ENCODE data around the gene MISFA. TPM values are rescaled to one million over a fixed set of nuclear protein-coding genes. Genes with fewer than 3 reads are reported as not detected.
"Not testable (repeated sequence)": the region's sequence is repeated elsewhere in the genome, so short reads cannot be mapped to it uniquely, and the experiment has no call there.

MISFA gene
- total RNA-seq, 1 donor from 2014 or later, result 13.0 TPM

DNA sequence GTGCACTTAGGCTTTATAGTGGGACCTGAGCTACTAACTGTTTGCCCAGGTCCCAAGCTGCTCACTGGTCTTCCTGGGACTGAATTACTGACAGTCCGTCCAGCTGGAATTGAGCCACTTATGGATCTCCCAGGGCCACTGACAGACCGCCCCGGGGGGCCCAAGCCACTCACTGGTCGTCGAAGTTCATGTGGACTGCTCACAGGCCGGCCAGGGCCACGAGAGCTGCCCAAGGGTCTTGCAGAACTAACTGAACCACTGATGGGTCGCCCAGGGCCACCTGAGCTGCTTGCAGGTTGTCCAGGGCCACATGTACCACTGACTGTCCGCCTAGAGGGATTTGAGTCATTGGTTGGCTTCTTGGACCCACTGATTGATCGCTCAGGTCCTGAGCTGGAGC lies 15.1 kb downstream of the MISFA start:
- intact Hi-C loops (cut with DNase I), result no loop called here
- DNase-seq (ENCODE audit: missing footprints) (no peak), ATAC-seq (no peak)

DNA sequence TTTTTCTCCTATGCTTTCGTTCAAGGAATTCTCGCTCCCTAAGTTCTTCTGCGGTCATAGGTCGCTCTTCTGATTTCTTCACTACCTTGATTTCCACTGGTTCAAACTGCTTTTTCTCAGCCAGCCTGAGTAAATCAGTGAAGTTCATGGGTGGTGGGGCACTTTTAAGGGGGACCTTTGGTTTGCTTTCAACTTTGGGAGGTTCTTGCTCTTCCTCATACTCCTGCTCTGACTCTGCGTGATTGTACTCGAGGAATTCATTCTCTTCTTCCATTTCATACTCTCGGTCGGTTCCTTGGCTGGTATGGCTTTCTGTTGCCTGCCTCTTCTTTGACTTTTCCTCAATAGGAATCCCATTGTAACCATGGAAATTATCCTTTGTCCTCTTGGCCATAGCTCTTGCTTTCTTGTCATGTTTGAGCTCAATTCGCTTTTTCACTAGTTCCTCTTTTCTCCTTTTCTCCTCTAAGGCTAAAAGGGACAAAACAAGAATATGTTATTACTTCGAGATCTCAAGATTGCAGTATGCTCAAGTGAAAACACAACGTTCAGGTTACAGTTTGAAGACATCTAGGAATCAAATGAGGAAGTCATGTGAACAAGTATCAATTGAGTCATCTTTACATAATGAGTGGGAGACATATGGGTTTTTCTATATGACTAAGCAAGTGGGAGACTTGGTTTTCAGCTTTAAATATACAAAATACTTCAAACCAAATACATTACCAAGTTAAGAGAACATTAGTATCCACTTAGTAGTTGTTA lies 16.2 kb downstream of the MISFA start:
- ATAC-seq (no peak), DNase-seq (ENCODE audit: missing footprints) (no peak)
- intact Hi-C loops (cut with DNase I), result no loop called here

DNA sequence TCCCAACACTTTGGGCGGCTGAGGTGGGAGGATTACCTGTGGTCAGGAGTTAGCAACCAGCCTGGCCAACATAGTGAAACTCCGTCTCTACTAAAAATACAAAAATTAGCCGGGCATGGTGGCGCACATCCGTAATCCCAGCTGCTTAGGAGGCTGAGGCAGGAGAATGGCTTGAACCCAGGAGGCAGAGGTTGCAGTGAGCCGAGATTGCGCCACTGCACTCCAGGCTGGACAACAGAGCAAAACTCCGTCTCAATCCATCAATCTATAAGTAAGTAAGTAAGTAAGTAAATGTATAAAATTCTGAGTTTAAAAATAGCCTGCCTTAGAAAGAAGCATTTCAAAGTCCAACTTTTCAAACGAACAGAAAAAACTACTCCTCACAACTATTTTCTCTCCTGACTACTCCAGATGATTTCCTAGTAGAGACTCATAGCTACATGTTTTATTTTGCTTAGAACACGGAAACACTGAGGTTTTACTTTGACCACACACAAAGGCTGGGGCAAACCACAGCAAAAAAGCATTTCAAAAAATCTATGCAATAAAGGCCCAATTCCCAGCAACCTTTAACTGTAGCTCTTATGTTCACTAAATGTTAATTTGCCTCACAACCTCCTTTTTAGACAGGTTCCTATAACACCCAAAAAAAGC lies 18.2 kb downstream of the MISFA start:
- intact Hi-C loops (cut with DNase I), result no loop called here
- no peak for DNase-seq (ENCODE audit: missing footprints)
- no peak for ATAC-seq

DNA sequence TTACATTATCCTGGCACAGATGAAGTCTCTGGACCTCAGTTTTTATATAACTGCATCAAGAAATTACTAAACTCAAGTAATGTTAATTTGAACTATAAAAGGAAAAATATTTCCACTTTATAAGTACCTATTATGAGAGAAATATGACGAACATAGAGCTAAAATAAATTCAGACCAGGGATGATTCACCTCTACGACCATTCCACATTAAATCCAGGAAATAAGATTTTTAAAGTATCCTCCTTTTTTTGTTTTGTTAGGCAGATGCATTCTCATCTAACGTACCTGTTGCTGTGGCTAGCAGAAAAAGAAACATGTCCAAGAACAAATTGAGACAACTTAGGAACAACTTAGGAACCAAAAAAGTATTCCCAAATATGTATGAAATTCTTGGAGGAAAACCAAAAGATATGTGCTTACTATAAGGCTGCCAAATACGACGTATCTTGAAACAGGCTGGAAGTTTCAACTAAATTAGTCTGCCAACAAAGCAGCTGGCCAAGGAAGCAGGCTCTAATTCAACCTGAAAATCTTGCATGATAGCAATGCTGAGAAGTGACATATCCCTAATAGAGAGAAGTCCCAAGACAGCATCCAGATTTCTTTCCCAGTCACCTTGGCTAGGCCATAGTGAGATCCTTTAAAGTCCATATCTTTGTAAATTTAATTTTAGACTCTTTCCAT lies 18.9 kb downstream of the MISFA start:
- intact Hi-C loops (cut with DNase I), result no loop called here
- ATAC-seq, result peak; percentile 60

DNA sequence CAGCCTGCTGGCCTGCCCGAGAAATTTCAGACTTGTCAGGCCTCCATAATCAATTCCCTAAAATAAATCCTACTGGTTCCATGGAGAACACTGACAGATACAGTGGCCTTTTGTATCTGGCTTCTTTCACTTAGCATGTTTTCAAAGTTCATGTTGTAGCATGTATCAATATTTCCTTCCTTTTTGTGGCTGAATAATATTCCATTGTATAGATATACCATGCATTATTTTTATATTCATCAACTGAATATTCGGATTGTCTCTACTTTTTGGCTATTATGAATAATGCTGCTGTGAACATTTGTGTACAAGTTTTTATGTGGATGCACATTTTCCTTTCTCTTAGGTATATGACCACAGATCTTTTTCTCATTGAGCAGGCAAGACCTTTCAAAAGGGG lies 24.1 kb downstream of the MISFA start:
- intact Hi-C loops (cut with DNase I), result no loop called here
- DNase-seq (ENCODE audit: missing footprints) (no peak), ATAC-seq (no peak)

More for the DNA sequence above, 18.9 kb downstream of the MISFA start:
- DNase-seq (ENCODE audit: missing footprints), result no peak

DNA sequence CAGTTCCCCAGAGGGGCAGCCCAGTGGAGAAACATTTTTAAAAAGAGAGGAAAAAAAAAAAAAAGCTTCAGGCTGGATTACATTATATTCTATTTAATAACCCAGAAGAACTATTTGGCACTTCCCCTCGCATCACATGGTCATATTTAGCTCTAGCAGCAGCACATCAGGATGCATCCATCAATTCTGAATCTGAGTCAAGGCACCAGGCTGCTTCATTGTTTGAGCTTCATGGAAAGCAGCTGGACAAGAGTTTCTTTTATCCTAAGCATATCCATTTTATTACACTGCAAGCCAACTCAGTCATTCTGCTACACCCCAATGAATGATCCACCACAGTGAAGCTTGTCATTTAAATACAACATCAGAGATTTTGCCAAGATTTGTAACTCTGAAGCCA lies 24.6 kb downstream of the MISFA start:
- no peak for DNase-seq (ENCODE audit: missing footprints)
- no peak for ATAC-seq
- intact Hi-C loops (cut with DNase I), result no loop called here

DNA sequence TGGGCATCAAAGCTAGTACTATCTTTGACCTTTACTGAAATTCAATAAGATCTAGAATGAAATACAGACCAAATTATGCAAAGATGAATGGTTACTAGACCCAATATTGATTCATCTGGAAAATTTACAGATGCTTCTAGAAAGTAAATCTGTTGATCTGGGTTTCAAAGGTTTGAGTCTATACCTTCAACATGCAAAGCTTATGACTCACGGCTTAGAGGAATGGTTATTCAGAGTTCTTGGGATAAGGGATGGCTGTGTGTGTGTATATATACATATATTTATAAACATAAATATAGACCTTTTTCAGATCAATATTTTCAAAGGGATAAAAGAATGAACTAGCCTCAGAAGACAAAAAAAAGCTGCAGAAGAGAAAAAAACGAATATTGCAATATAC lies 33.3 kb downstream of the MISFA start:
- no peak for ATAC-seq
- DNase-seq (ENCODE audit: missing footprints), result no peak
- intact Hi-C loops (cut with DNase I), result loop anchor here (5.0 to 10.0 kb wide), 2 partner anchors 89 to 238 kb away; partner anchors contain the start of gene LDHA

DNA sequence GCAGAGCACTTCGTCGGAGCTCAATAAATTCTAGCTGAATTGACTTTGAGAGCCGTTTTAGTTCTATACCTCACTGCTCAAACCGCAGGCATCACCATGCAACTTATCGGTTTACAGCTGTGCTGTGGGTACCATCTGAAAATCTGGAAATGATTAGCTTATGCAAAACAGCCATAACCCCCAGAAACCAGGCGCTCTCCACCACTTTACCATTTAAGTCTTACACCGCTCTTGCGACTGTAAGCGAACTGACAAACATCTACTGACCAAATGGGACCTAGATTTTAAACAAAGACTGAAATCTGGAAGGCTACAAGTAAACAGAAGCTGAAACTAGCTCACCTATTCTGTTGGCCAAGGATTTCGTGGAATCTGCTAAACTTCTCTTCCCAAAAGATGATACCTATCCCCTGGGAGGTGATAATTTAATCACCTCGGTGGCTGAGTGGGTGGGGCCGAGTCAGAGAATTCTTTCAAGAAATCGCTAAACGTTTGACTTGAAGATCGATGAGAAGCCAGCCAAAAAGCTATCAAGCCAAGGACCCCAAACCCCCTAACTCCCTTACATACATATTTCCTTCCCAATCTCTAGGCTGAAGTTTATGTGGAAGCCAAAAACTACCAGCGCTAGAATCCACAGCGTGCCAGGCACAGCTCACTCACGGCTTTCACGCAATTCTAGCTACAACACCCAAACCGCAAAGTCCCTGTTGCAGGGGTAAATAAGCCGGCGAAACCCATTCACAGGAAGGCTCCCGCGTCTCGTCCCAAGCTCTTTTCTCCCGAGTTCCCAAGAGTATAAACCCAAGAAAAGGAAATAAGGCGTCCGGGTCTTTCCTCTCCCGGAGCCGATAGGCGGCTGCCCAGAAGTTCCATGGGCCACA lies 33.9 kb downstream of the MISFA start:
- DNase-seq (ENCODE audit: missing footprints), result no peak
- ATAC-seq, result no peak
- intact Hi-C loops (cut with DNase I), result loop anchor here (1.0 to 10.0 kb wide), 5 partner anchors 45 to 239 kb away; partner anchors contain the start of genes LDHA, TMEM86A, TSG101 and UEVLD

DNA sequence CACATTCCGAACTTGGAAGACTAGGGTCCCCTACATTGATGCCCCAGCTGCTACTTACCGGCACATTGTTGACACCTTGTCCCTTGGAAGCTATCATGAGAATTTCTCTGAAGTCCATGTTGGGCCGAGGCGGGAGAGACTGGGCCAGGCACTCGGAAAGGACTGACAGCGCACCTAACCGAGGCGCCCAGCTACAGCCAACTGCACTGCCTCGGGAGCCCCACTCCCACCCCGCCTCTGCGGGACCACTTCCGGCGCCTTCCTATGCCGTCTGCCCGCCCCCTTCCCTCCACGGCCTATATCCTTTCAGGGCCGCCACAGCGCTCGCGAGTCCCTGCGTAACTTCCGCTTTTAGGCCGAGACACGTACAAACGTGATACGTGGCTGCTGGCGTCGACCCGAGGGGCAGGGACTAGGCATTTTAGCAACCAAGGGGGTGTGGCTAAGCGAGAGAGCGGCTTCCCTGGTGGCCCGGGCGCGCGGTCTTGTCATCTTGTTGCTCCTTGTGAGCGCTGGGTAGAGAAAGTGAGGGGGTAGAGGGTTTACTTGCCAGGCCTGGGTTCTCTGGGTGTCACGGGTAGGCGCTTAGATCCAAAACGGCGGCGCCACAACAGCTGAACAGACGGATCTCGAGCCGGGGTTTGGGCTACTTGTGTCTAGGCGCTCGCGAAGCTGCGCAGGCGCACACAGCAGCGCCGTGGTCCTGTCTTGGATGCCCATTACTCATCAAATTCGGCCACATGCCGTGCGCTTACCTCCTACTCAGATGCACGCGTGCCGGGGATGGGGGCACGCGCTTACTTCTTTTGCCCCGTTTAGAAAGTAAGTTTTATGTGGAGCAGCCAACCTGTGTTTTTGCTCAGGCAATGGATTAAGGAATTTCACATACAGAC lies 34.8 kb downstream of the MISFA start, which contains the start of gene SPTY2D1:
Gene SPTY2D1 (minus strand): TSS at position 203 of the 893 bp plus-strand sequence. CDS start 85 bp downstream, at position 118.
- intact Hi-C loops (cut with DNase I), result loop anchor here (1.0 to 10.0 kb wide), 5 partner anchors 46 to 240 kb away; partner anchors contain the start of genes LDHA, TMEM86A, TSG101 and UEVLD
- peak; percentile 99 for ATAC-seq
- DNase-seq (ENCODE audit: missing footprints), result peak; percentile 100

DNA sequence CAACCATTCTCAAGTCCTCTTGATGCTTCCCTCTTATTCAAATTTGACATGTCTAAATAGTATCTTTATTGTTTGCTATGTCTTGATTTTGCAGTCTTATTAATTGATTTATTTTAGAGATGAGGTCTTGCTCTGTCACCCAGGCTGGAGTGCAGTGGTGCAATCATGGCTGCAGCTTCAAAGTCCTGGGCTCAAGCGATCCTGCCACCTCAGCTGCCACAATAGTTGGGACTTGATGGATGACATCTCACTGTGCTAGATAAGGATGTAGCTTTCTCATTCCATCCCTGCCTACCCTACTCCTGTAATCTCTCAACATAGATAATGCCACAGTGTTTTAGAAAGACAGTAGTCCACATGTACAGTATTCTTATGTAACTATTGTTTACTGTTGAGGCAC lies 42.1 kb downstream of the MISFA start:
- no peak for ATAC-seq
- DNase-seq (ENCODE audit: missing footprints), result no peak
- intact Hi-C loops (cut with DNase I), result no loop called here

DNA sequence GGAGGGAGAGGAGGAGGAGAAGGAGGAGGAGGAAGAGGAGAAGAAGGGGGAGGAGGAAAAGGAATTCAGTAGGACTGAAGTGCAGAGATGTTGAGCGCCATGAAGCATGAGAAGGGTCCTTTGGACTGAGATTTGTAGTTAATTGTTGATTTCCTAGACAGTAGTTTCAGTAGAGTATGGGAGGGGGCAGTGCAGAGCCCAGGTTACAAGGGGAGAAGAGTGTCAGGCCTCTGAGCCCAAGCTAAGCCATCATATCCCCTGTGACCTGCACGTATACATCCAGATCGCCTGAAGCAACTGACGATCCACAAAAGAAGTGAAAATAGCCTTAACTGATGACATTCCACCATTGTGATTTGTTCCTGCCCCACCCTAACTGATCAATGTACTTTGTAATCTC lies 43.4 kb downstream of the MISFA start:
- ATAC-seq; intact Hi-C loops (cut with DNase I); DNase-seq (ENCODE audit: missing footprints): not testable (repeated sequence)

DNA sequence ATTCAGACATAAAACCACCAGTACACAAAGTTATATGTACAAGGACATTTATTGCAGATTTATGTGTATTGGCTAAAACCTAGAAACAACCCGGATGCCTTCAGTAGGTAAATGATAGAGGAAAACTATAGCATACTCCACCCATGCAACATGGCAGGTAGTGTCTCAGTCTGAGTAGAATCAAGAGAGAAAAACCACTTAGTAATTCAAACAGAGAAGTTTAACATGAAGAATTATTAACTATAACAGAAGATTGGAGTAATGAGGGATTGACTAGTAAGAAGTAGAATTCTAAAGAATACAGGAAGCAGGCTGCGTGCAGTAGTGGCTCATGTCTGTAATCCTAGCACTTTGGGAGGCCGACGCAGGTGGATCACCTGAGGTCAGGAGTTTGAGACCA lies 50.8 kb downstream of the MISFA start:
- DNase-seq (ENCODE audit: missing footprints) (no peak), ATAC-seq (no peak)
- intact Hi-C loops (cut with DNase I), result no loop called here

DNA sequence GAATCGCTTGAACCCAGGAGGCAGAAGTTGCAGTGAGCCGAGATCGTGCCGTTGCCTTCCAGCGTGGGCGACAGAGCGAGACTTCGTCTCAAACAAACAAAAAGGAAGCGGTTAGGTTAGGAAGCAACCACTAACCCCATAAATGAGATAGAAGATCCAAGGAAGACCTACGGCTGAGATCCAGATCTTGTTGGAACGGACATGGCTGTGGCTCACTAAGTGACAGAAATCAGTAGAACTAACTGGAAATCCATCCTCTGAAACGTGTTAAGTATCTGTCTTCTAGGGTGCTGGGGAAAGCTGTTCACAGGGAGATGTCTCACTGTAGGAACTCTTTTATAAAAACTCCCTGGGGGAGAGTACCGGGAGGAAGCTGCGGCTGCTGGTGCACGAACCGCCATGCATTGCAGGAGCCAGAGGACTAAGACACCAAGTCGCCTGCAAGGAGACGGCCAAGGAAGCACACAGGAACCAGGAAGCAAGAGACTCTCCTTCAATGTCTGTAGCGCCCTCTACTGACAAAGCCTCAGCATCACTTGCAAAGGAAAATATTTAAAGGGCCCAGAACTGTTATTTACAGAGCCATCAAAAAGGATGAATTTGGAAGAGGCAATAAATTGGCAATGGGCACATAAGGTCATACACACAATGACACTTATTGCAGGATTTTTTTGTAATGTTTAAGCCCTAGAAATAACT lies 51.4 kb downstream of the MISFA start:
- DNase-seq (ENCODE audit: missing footprints) (no peak), ATAC-seq (no peak)
- intact Hi-C loops (cut with DNase I), result no loop called here
